HG03558 (cell line): ENCODE measurements around the gene RAG1.
A peak's percentile ranks its signal among the peaks of the same experiment; 100 is the strongest.
"Not testable (repeated sequence)": the region's sequence is repeated elsewhere in the genome, so short reads cannot be mapped to it uniquely, and the experiment has no call there.

Experiments used
- ATAC-seq: cut with Tn5 transposase; IDR thresholded peaks from one replicate; pipeline ENCODE4 v1.9.1; 2021; ENCODE audit warnings: moderate number of reproducible peaks; ENCODE audit not compliant: unreplicated experiment; ENCODE audit errors: extremely low read depth

The RAG1 gene

DNA sequence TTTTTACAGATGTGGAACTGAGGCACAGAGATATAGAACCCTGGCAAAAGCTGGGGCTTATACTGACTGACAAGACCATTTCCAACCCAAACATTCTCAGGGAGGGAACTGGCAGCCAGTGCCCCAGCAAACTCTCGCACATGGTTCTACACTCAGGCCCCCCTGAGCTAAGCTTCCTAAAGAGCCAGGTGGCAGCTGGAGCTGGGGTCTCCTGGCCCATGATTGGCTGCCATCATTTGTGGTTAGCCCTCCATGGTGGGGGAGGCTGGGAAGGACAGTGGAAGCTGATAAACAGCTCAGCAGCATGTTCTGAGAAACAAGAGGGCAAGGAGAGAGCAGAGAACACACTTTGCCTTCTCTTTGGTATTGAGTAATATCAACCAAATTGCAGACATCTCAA, at the start of gene RAG1:
Gene RAG1 (plus strand): TSS at position 314 of the 400 bp plus-strand sequence. CDS start 5,298 bp downstream, outside the sequence.
- no peak for ATAC-seq

DNA sequence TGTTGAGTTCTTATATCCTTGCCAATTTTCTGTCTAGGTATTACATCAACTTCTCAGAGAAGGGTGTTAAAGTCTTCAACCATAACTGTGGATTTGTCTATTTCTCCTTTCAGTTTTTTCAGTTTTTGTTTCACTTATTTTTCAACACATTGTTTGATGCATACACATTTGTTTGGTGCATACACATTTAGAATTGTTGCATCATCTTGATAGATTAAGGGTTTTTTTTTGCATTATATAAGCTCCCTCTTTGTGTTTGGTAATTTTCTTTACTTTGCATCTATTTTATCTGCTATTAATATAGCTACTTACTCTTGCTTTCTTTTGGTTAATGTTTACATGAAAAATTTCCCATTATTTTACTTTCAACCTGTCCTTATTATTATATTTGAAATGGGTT, 37.0 kb upstream of the RAG1 start:
- ATAC-seq = no peak

DNA sequence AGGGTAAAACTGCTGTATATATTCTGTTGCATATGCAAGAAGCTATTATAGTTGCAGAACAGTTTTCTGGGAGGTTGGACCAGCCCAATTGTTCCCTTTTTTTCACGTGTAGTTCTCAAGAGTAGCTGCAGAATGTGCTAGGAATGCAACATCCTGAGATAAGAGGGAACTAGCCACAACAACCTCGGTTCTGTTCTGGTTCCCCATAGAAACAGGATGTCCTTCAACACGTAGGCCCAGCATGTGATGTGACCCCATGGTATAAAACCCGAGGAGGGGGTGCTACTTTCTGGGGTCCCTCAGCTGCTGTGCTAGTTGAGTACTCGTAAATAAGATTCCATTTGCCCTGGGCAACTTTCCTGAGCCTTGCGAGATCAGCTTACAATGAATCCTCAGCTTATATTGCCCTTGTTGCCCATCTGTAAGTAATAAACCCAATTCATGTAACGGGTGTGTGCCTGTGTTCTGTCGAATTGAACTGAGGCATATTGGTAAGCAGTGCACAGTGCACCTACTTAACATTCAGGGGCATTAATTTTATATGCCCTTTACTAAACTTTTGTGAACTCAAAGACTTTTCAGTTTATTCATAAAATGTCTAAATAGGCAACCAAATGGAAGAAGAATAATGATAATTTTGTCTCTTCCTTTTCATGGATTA, 34.7 kb upstream of the RAG1 start:
- no peak for ATAC-seq

DNA sequence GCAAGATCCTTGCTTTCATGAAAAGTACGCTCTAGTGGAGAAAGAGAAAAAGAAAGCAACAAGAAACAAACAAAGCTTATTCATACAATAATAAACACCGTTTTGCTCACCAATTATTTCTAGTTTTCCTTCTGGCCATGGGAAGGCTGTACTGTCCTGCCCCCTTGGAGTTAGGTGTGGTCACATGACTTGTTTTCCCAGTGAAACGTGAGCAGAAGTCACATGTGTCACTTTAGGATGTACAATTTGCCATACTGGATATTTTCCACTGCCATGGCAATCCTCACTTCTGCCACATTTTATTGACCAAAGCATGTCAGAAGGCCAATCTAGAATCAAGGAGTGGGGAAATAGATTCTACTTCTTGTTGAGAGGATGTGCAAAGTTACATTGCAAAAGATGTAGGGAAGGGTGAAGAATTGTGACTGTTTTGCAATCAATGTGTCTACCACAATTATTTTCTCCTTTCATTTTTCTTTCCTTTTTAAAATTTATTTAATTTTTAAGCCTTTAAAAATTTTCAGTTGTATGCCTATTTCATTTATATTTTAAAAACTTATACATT, 33.4 kb upstream of the RAG1 start:
- ATAC-seq = no peak

DNA sequence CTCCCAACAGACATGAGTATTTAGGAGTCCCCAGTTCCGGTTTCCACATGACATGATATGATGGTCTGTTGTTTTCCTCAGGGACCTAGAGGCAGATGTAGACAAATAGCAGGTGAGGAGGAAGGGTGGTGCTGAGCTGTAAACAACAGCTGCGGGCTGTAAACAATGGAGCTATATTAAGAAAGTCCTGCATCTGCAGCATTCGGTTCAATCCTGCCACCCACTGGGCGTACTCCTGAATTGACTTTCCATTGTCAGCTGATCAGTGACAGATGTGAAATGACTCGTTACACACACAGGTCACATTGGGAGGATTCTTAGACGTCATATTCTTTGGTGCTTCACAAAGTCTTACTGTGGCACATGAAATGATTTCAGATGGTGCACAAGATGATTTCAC, 26.8 kb upstream of the RAG1 start:
- peak; percentile 98 for ATAC-seq

DNA sequence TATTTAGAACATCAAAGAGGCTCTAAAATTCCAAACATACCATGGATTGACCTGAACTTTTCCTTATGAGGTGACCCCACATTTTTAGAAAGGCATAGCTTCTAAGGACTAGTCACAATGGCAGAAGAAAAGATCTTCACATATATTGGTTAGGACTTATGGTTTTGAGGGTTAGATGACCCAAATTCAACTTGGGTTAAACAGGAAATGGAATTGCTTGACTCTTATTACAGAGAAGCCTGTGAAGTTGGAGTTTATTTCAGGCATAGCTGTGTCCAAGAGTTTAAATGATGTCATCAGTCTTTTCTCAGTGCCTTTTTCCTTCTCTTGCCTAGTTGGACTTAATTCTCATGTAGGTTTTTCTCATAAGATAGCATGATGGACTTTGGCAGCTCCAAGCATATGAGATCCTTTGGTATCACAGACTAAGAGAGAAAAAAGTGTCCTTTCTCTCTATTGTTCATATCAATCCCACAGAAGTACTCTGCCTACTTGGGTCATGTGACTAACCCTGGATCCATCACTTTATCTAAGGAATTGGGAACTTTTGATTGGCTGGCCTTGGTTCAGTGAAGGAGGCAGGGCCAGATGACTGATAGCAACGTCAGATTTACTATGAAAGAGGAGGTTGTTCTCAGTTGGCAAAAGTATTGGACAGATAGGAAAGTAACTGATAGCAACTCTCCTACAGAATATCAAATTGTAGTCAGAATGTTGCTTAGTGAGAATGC, 17.3 kb upstream of the RAG1 start:
- ATAC-seq = no peak

DNA sequence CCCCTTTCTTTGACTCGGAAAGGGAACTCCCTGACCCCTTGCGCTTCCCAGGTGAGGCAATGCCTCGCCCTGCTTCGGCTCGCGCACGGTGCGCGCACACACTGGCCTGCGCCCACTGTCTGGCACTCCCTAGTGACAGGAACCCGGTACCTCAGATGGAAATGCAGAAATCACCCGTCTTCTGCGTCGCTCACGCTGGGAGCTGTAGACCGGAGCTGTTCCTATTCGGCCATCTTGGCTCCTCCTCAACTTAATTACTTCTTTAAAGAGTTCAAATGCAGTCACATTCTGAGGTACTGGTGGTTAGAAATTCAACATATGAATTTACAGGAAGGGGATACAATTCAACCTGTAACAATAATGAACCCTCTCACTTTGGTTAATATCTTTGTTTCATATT, 10.4 kb upstream of the RAG1 start:
- ATAC-seq = not testable (repeated sequence)

DNA sequence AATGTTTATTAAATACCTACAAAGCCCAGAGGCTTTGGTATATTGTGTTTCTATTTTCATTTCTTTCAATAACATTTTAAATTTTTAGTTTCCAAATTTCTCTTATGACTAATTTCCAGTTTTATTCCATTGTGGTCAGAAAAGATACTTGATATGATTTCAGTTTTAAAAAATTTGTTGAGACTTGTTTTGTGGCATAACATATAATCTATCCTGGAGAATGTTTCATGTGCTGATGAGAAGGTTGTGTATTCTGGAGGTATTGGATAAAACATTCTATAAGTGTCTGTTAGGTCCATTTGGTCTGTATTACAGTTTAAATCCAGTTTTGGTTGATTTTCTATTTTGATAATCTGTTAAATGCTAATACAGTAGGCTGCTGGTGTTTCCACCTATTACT, 9.8 kb upstream of the RAG1 start:
- no peak for ATAC-seq

DNA sequence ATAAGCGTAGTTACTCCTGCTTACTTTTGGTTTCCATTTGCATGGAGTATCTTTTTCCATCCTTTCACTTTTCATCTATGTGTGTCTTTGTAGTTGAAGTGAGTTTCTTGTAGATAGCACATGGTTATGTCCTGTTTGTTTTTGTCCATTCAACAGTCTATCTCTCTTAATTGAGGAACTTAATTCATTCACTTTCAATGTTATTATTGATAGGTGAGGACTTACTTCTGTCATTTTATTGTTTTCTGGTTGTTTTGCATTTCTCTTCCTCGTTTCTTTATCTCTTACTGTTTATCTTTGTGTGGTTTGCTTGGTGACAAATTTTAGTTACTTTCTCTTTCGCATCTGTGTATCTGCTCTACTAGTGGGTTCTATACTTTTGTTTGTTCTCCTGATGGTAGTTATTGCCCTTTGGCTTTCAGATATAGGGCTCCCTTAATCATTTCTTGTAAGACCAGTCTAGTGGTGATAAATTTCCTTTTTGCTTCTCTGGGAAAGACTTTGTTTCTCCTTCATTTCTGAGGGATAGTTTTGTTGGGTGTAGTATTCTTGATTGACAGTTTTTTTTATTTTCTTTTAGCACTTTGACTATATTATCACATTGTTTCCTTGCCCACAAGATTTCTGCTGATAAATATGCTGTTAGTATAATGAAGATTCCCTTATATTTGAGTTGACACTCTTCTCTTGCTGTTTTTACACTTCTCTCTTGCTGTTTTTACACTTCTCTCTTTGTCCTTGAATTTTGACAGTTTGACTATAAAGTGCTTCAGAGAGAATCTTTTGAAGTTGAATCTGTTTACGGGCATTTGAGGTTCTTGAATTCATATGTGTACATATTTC, 9.0 kb upstream of the RAG1 start:
- ATAC-seq = peak; percentile 87

DNA sequence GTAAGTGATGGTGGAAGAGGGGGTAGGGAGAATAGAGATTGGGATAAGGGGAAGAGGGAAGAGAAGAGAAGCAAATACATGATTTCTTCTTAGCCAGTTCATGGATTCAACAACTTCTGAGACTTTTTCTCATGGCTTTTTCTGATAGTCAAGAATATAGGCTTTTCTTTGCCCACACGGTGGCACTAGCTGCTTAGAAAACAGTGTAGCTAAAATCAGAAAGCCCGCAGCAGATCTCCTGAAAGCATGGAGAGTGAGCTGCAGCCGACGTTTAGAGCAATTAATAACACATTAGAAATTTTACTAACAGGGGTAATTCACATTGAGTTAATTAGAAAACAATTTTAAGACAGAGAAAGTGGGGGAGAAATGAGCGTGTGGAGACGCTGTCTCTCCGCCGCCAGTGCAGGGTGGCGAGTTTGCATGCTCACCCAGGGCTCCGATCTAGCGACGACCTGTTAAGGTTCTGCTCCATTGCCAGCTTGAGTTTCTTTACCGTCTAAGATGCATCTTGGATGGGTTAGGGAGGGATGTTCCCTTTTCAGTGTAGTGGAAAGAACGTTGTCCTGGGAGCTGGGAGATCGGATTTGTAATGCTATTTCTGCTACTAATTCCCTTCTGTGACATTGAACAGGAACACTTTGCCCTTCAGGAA, 3.3 kb upstream of the RAG1 start:
- ATAC-seq = no peak

DNA sequence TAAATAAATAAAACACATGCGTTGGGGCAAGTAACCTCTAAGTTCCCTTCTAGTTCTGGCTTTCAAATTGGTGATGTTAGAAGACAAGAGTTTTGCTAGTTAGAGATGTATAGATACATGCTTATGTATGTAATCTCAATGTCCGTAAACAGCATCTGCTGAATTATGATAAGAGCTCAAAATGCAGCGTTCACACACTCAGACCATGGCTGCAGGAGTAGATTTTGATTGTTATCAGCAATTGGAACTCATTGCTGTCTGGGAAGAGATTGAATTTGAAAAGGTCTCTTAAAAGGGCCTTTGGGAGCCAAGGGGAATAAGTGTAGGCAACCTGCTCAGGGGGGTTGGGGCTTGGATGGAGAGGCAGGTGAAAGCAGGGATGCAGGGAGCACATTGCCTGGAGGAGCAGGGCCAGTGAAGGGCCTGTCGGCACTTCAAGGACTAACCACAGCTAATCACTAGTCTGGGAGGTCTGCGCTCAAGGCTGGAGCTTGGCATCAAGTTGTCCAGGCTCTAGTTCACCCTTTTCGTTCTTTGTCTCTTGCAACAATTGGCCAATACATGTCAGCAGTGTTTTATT, 2.7 kb upstream of the RAG1 start:
- no peak for ATAC-seq

DNA sequence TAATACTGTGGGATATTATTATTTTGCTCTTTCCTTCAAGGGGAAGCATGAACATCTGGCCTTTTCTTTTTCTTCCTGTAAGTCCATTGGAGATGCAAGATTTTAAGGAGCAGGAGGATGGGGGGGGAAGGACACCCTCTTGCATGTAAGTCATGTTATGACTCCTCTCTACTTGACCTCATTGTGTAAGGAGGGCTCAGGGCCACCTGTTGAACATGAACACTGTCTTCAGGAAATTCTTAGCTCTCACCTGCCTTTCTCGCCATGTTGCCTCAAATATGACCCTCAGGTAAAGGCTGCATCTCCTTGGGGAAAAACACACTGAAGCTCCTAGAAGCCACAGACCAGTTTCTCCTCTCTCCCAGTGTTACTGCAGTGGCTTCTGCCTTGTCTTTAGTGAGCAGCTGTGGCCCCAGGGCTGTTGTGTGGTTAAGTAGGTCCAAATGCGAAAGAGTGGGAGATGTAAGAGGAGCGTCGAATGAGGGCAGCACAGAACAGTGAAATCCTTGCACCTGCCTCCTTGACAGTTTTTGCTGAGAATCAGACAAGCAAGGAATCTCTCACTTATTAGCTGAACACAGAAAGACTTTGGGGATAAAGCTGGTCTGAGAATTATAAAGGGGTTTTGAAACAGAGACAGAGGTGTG, 1.3 kb upstream of the RAG1 start:
- ATAC-seq = no peak

DNA sequence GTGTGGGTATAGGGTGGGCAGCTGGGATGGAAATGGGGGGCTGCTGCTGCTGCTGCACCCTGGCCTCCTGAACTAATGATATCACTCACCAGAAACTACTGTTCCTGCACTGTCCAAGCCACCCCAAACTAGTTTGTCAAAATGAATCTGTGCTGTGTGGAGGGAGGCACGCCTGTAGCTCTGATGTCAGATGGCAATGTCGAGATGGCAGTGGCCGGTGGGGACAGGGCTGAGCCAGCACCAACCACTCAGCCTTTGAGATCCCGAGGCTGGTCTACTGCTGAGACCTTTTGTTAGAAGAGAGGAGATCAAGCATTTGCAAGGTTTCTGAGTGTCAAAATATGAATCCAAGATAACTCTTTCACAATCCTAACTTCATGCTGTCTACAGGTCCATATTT, 1.3 kb downstream of the RAG1 start:
- no peak for ATAC-seq

DNA sequence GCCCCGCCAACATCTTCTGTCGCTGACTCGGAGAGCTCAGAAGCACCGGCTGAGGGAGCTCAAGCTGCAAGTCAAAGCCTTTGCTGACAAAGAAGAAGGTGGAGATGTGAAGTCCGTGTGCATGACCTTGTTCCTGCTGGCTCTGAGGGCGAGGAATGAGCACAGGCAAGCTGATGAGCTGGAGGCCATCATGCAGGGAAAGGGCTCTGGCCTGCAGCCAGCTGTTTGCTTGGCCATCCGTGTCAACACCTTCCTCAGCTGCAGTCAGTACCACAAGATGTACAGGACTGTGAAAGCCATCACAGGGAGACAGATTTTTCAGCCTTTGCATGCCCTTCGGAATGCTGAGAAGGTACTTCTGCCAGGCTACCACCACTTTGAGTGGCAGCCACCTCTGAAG, 6.7 kb downstream of the RAG1 start:
- ATAC-seq = no peak

DNA sequence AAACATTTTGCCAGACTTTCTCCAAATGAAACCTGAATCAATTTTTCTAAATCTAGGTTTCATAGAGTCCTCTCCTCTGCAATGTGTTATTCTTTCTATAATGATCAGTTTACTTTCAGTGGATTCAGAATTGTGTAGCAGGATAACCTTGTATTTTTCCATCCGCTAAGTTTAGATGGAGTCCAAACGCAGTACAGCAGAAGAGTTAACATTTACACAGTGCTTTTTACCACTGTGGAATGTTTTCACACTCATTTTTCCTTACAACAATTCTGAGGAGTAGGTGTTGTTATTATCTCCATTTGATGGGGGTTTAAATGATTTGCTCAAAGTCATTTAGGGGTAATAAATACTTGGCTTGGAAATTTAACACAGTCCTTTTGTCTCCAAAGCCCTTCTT, 9.6 kb downstream of the RAG1 start:
- ATAC-seq = no peak

DNA sequence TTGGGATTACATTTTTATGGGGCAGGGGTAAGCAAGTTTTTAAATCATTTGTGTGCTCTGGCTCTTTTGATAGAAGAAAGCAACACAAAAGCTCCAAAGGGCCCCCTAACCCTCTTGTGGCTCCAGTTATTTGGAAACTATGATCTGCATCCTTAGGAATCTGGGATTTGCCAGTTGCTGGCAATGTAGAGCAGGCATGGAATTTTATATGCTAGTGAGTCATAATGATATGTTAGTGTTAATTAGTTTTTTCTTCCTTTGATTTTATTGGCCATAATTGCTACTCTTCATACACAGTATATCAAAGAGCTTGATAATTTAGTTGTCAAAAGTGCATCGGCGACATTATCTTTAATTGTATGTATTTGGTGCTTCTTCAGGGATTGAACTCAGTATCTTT, 10.1 kb downstream of the RAG1 start:
- ATAC-seq = no peak

DNA sequence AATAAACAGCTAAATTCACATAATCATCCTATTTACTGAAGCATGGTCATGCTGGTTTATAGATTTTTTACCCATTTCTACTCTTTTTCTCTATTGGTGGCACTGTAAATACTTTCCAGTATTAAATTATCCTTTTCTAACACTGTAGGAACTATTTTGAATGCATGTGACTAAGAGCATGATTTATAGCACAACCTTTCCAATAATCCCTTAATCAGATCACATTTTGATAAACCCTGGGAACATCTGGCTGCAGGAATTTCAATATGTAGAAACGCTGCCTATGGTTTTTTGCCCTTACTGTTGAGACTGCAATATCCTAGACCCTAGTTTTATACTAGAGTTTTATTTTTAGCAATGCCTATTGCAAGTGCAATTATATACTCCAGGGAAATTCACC, 10.7 kb downstream of the RAG1 start:
- ATAC-seq = no peak

DNA sequence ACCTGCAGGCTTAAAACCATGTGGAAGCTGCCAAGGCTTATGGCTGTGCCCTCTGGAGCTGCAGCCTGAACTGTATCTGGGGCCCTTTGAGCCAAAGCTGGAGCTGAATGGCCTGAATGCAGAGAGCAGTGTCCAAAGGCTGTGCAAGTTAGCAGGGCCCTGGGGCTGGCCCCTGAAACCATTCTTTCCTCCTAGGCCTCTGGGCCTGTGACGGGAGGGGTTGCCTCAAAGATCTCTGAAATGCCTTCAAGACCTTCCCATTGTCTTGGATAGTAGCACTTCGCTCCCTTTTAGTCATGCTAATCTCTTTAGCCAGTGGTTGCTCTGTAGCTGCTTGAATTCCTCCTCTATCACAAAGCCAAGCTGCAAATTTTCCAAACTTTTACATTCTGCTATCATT, 13.7 kb downstream of the RAG1 start:
- no peak for ATAC-seq

DNA sequence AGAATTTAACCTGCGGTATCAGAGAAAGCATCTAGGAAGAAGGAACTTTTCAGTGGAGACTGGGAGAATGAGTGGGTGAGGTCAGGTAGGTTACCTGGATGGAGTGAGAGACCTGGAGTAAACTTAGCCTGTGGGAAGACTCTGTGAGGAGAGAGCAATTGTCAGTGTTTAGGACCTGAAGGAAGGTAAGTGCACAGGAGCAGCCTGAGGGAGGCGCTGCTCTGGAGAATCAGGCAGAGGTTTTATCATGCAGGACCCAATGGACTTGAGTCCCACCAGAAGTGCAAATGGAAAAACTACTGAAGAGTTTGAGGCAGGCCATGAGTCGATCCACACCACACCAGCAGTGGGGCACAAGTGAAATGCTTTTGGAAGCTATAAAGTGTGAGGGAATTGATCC, 15.9 kb downstream of the RAG1 start:
- ATAC-seq = no peak

DNA sequence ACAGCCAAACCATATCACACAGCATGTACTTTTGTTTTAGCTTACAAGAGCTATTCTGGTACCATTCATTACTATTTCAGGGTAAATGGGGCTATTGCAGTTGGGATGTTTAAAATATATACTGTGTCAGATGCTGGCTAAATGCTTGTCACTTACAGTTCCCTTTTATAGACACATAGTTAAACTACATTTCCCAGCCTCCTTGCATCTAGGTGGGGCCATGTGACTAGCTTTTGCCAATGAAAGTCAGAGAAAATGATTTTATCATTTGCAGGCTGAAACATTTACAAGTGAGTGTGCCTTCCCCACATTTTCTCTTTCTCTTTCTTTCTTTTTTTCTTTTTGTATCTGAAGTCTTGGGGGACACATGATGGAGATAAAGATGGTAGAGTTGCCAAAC, 18.7 kb downstream of the RAG1 start:
- no peak for ATAC-seq
